NCI-H2081 treated with DMSO at 0.1 percent for 48 hours (cell line): ENCODE results near the gene SNTG2.

Experiments used
- DNase-seq: peaks from one replicate; lab custom pipeline; 2025; lab: John Stamatoyannopoulos, UW

Gene SNTG2

GRCh38 chr2:1319393-1319792 lies 368.7 kb downstream of the SNTG2 start:
- no peak for DNase-seq

- DNase-seq = no peak
Observed at GRCh38 chr2:1321321-1321720, 370.7 kb downstream of the SNTG2 start.

GRCh38 chr2:1324884-1325283 lies 374.2 kb downstream of the SNTG2 start:
- DNase-seq = no peak

GRCh38 chr2:1328684-1329083 lies 378.0 kb downstream of the SNTG2 start:
- DNase-seq = no peak

GRCh38 chr2:1339388-1340140 lies 388.9 kb downstream of the SNTG2 start:
- no peak for DNase-seq

- DNase-seq = no peak
Observed at GRCh38 chr2:1340141-1340512, 389.5 kb downstream of the SNTG2 start.

- DNase-seq = no peak
Observed at GRCh38 chr2:1341404-1342120, 390.9 kb downstream of the SNTG2 start.

- DNase-seq = no peak
Observed at GRCh38 chr2:1348789-1349188, 398.1 kb downstream of the SNTG2 start.

- DNase-seq = no peak
Observed at GRCh38 chr2:1350111-1350510, 399.5 kb downstream of the SNTG2 start.

- DNase-seq = no peak
Observed at GRCh38 chr2:1353124-1353523, 402.5 kb downstream of the SNTG2 start.

- no peak for DNase-seq
Observed at GRCh38 chr2:1353543-1353942, 402.9 kb downstream of the SNTG2 start.

- DNase-seq = no peak
Observed at GRCh38 chr2:1360144-1360543, 409.5 kb downstream of the SNTG2 start.

- DNase-seq = no peak
Observed at GRCh38 chr2:1360557-1361250, 410.1 kb downstream of the SNTG2 start.

- no peak for DNase-seq
Observed at GRCh38 chr2:1363367-1363766, 412.7 kb downstream of the SNTG2 start.

- DNase-seq = peak; percentile 65
Observed at GRCh38 chr2:1366546-1367134, 416.0 kb downstream of the SNTG2 start.

GRCh38 chr2:1367601-1368000 lies 417.0 kb downstream of the SNTG2 start:
- no peak for DNase-seq

- no peak for DNase-seq
Observed at GRCh38 chr2:1369905-1370304, 419.3 kb downstream of the SNTG2 start.

GRCh38 chr2:1370461-1370860 lies 419.8 kb downstream of the SNTG2 start:
- no peak for DNase-seq

GRCh38 chr2:1371082-1371481 lies 420.4 kb downstream of the SNTG2 start:
- DNase-seq = no peak

GRCh38 chr2:1373830-1374229 lies 423.2 kb downstream of the SNTG2 start:
- DNase-seq = no peak

GRCh38 chr2:1374287-1374686 lies 423.6 kb downstream of the SNTG2 start:
- no peak for DNase-seq

- no peak for DNase-seq
Observed at GRCh38 chr2:1375794-1376193, 425.1 kb downstream of the SNTG2 start.

- no peak for DNase-seq
Observed at GRCh38 chr2:1377473-1377872, 426.8 kb downstream of the SNTG2 start.
